Neural progenitor cell (in vitro differentiated cells): Measurements from ENCODE around the gene NTRK1.

ENCODE experiments used
- EZH2 ChIP-seq: fragments of 200-600 bp; sonication (generic); IDR thresholded peaks from 2 replicates; pipeline ENCODE4 v1.6.1; 2017; ENCODE audit warnings: antibody characterized with exemption, mild to moderate bottlenecking, moderate library complexity
- EZH2phosphoT487 ChIP-seq: fragments of 200-600 bp; sonication (generic); IDR thresholded peaks from 2 replicates; pipeline ENCODE4 v1.6.1; 2017; ENCODE audit warnings: antibody characterized with exemption
- TF ChIP-seq, protein P1 (sequence below): fragments of 200-600 bp; sonication (generic); IDR thresholded peaks from 2 replicates; pipeline ENCODE4 v1.5.1; 2017; ENCODE audit warnings: antibody characterized with exemption, mild to moderate bottlenecking

DNA sequence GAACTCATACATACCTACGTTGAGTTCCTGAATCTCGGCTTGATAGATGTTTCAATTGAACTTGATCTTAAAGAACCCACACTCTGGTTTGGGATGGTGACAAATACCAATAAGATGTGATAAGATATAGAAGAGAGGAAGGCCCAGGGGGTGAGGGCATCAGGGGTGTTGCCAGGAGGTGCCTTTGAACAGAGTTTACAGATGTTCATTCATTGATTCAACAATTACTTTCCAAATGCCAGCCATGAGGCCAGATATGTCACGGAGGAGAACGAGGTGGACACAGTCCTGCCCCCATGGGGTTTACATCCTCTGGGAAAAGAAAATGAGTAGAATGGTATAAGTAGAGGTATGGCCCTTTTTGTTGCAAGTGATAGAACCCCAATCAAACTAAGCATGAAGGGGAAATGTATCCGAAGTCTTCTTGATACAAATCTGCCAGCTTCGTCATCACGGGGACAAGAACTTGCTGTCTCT, 60.4 kb downstream of the NTRK1 start:
- TF ChIP-seq, protein P1, sequence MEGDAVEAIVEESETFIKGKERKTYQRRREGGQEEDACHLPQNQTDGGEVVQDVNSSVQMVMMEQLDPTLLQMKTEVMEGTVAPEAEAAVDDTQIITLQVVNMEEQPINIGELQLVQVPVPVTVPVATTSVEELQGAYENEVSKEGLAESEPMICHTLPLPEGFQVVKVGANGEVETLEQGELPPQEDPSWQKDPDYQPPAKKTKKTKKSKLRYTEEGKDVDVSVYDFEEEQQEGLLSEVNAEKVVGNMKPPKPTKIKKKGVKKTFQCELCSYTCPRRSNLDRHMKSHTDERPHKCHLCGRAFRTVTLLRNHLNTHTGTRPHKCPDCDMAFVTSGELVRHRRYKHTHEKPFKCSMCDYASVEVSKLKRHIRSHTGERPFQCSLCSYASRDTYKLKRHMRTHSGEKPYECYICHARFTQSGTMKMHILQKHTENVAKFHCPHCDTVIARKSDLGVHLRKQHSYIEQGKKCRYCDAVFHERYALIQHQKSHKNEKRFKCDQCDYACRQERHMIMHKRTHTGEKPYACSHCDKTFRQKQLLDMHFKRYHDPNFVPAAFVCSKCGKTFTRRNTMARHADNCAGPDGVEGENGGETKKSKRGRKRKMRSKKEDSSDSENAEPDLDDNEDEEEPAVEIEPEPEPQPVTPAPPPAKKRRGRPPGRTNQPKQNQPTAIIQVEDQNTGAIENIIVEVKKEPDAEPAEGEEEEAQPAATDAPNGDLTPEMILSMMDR = no peak
- TF ChIP-seq EZH2phosphoT487 = no peak
- peak; percentile 79 for TF ChIP-seq EZH2
